MM.1S (cell line): ENCODE results near the gene FAM240A.

Source experiments
- DNase-seq: peaks from one replicate; pipeline ENCODE4 v3.0.0-alpha.2; 2015
- H2AFZ ChIP-seq: fragments of 300-600 bp; sonication (generic); 2 replicates; pipeline ENCODE4 v1.6.0; 2016; ENCODE audit warnings: antibody characterized with exemption, low read length
- H3F3A ChIP-seq: fragments of 300-600 bp; sonication (generic); 2 replicates; pipeline ENCODE4 v1.6.1; 2016; ENCODE audit warnings: mild to moderate bottlenecking, antibody characterized with exemption, low read length, moderate library complexity, mixed read lengths; ENCODE audit not compliant: insufficient read depth
- H3K27ac ChIP-seq: fragments of 300-600 bp; sonication (generic); 2 replicates; pipeline ENCODE4 v1.5.1; 2016; ENCODE audit warnings: mild to moderate bottlenecking, low read length
- H3K27me3 ChIP-seq: fragments of 300-600 bp; sonication (generic); replicated peaks from 2 replicates; pipeline ENCODE4 v1.6.0; 2016; ENCODE audit warnings: low read length; ENCODE audit not compliant: insufficient read depth
- H3K36me3 ChIP-seq: fragments of 300-600 bp; sonication (generic); replicated peaks from 2 replicates; pipeline ENCODE4 v1.6.1; 2016; ENCODE audit warnings: mild to moderate bottlenecking, low read length, mixed read lengths; ENCODE audit not compliant: insufficient read depth
- H3K4me1 ChIP-seq: fragments of 300-600 bp; sonication (generic); 2 replicates; pipeline ENCODE4 v1.6.1; 2016; ENCODE audit warnings: low read length, mixed read lengths
- H3K4me2 ChIP-seq: fragments of 300-600 bp; sonication (generic); 2 replicates; pipeline ENCODE4 v1.6.0; 2016; ENCODE audit warnings: low read depth, low read length
- H3K4me3 ChIP-seq: fragments of 300-600 bp; sonication (generic); 2 replicates; pipeline ENCODE4 v1.5.1; 2016; ENCODE audit warnings: low read length, mixed read lengths
- H3K79me2 ChIP-seq: fragments of 300-600 bp; sonication (generic); 2 replicates; pipeline ENCODE4 v1.6.1; 2016; ENCODE audit warnings: mixed run types, low read length, mixed read lengths
- H3K9ac ChIP-seq: fragments of 300-600 bp; sonication (generic); 2 replicates; pipeline ENCODE4 v1.6.1; 2016; ENCODE audit warnings: low read length, mixed read lengths
- H3K9me2 ChIP-seq: fragments of 300-600 bp; sonication (generic); replicated peaks from 2 replicates; pipeline ENCODE4 v1.6.1; 2016; ENCODE audit warnings: mild to moderate bottlenecking, low read length, mixed read lengths; ENCODE audit not compliant: insufficient read depth
- H3K9me3 ChIP-seq: fragments of 300-600 bp; sonication (generic); replicated peaks from 2 replicates; pipeline ENCODE4 v1.6.1; 2016; ENCODE audit warnings: mild to moderate bottlenecking, low read length, mixed read lengths; ENCODE audit not compliant: insufficient read depth
- H4K20me1 ChIP-seq: fragments of 300-600 bp; sonication (generic); 2 replicates; pipeline ENCODE4 v1.6.1; 2016; ENCODE audit warnings: mild to moderate bottlenecking, low read length, moderate library complexity, mixed read lengths; ENCODE audit not compliant: insufficient read depth
- CTCF ChIP-seq: fragments of 300-600 bp; sonication (generic); IDR thresholded peaks from 2 replicates; pipeline ENCODE4 v1.5.1; 2016; ENCODE audit warnings: antibody characterized with exemption, low read length, mixed read lengths
- EZH2 ChIP-seq: fragments of 300-600 bp; sonication (generic); optimal IDR thresholded peaks from 2 replicates; pipeline ENCODE3; 2017; ENCODE audit warnings: low read depth, mild to moderate bottlenecking, antibody characterized with exemption, low read length, mixed read lengths
- EZH2phosphoT487 ChIP-seq: fragments of 300-600 bp; sonication (generic); IDR thresholded peaks from 2 replicates; pipeline ENCODE4 v1.6.1; 2018; ENCODE audit warnings: antibody characterized with exemption, low read length

The FAM240A gene

GRCh38 chr3:46609212-46609721, 3.1 kb upstream of the FAM240A start:
- Histone ChIP-seq H3K9ac (no peak overlapping the region), H3K4me2 (no peak overlapping the region), H3K4me1 (no peaks in the 10 kb centered on the region), H3F3A (no peaks in the 10 kb centered on the region), H2AFZ (no peak overlapping the region), H3K36me3 (no peaks in the 10 kb centered on the region), H4K20me1 (no peaks in the 10 kb centered on the region), H3K27me3 (no peaks in the 10 kb centered on the region), H3K9me3 (no peaks in the 10 kb centered on the region), H3K27ac (no peak overlapping the region), H3K79me2 (no peaks in the 10 kb centered on the region), H3K9me2 (no peaks in the 10 kb centered on the region), H3K4me3 (no peak overlapping the region)
- no peak for DNase-seq
- TF ChIP-seq EZH2, result no peak

GRCh38 chr3:46609944-46610722, 2.2 kb upstream of the FAM240A start:
- no peaks in the 10 kb centered on the region for H3F3A ChIP-seq
- no peaks in the 10 kb centered on the region for H3K36me3 ChIP-seq
- H3K4me1 ChIP-seq, result no peaks in the 10 kb centered on the region
- no peak overlapping the region for H3K4me3 ChIP-seq
- H4K20me1 ChIP-seq, result no peaks in the 10 kb centered on the region
- no peak overlapping the region for H2AFZ ChIP-seq
- no peak for DNase-seq
- H3K79me2 ChIP-seq, result no peaks in the 10 kb centered on the region
- no peak overlapping the region for H3K9ac ChIP-seq
- no peaks in the 10 kb centered on the region for H3K9me2 ChIP-seq
- no peak overlapping the region for H3K4me2 ChIP-seq
- no peaks in the 10 kb centered on the region for H3K27me3 ChIP-seq
- H3K9me3 ChIP-seq, result no peaks in the 10 kb centered on the region
- TF ChIP-seq EZH2, result no peak
- TF ChIP-seq EZH2phosphoT487, result no peak
- H3K27ac ChIP-seq, result no peak overlapping the region

DNA sequence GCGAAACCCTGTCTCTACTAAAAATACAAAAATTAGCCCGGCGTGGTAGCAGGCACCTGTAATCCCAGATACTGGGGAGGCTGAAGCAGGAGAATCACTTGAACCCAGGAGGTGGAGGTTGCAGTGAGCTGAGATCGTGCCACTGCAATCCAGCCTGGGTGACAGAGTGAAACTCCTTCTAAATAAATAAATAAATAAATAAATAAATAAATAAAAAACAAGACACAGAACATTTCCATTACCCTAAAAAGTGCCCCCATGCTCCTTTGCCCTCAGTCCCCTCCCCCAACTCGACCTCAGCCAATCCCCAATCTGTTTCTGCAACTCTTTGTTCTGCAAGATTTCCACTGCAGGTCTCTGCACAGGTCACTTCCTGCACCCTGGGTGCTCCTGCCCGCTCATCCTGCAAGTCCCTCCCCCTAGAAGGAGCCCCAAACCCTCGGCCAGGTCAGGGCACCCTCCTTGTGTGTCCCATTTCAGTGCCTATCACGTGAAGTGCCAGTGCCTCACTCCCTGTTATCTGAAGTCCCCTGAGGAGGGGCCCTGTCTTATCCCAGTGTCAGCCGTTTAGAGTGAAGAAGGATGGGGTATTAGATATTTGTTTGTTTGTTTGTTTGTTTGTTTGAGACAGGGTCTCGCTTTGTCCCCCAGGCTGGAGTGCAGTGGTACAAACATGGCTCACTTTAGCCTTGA, 1.1 kb downstream of the FAM240A start:
- no peak for DNase-seq
- no peaks in the 10 kb centered on the region for H3K27me3 ChIP-seq

More for the DNA sequence above, 1.1 kb downstream of the FAM240A start:
- H3K4me3 ChIP-seq, result no peak overlapping the region
- H3K79me2 ChIP-seq, result no peaks in the 10 kb centered on the region
- TF ChIP-seq EZH2phosphoT487, result no peak
- TF ChIP-seq EZH2, result no peak
- no peak for TF ChIP-seq CTCF
- no peak overlapping the region for H2AFZ ChIP-seq
- no peaks in the 10 kb centered on the region for H3K36me3 ChIP-seq
- no peaks in the 10 kb centered on the region for H3K9me3 ChIP-seq
- no peaks in the 10 kb centered on the region for H3F3A ChIP-seq
- H4K20me1 ChIP-seq, result no peaks in the 10 kb centered on the region
- H3K9ac ChIP-seq, result no peak overlapping the region
- no peaks in the 10 kb centered on the region for H3K9me2 ChIP-seq
- no peaks in the 10 kb centered on the region for H3K4me1 ChIP-seq
- H3K4me2 ChIP-seq, result no peak overlapping the region
- no peak overlapping the region for H3K27ac ChIP-seq
